K562 (cell line): ENCODE data around the gene CD44.

ENCODE experiments used
- CTCF ChIP-seq, 3 experiments: IDR thresholded peaks in 2 of 3; conservative IDR thresholded peaks in 1 of 3; 2 replicates each; pipeline ENCODE4 v1.5.1; 2011 to 2012; ENCODE audit warnings: low read length in 3 of 3, mild to moderate bottlenecking in 3 of 3, control low read depth in 2 of 3, improper control_type of control experiment in 1 of 3, inconsistent platforms in 1 of 3, low read depth in 1 of 3, mixed read lengths in 1 of 3, moderate library complexity in 1 of 3; ENCODE audit not compliant: insufficient read depth in 2 of 3
- ETS1 ChIP-seq: conservative IDR thresholded peaks from 2 replicates; pipeline ENCODE4 v1.6.1; 2011; ENCODE audit warnings: low read depth, mild to moderate bottlenecking, low read length; ENCODE audit not compliant: control insufficient read depth
- FIP1L1 ChIP-seq: fragments of 200-400 bp; formaldehyde crosslinking; IDR thresholded peaks from 2 replicates; pipeline ENCODE4 v1.6.1; 2018; ENCODE audit warnings: mild to moderate bottlenecking, low read depth, low read length; ENCODE audit not compliant: poor library complexity, severe bottlenecking
- KAT2B ChIP-seq: IDR thresholded peaks from one replicate; pipeline ENCODE4 v1.6.1; 2012; ENCODE audit warnings: low read depth, mild to moderate bottlenecking, control low read depth, inconsistent platforms, low read length, moderate library complexity
- NR2C2 ChIP-seq, 2 experiments: fragments of 200-800 bp in 1 of 2; sonication (Bioruptor generic) in 1 of 2; sonication (generic) in 1 of 2; formaldehyde crosslinking in 1 of 2; IDR thresholded peaks; 2 replicates each; pipeline versions ENCODE4 v1.6.1 to v1.8.0; 2016 to 2022; ENCODE audit warnings: mild to moderate bottlenecking in 1 of 2, missing compliant biosample characterization in 1 of 2, missing genetic modification characterization in 1 of 2, missing genetic modification reagents in 1 of 2
- SRF ChIP-seq, 2 experiments: fragments of 250-450, 450-650 bp in 1 of 2; sonication (Bioruptor Pico) in 1 of 2; sonication (generic) in 1 of 2; formaldehyde crosslinking; IDR thresholded peaks; 2 replicates each; pipeline versions ENCODE4 v1.5.0 to v1.5.1; 2020 to 2022; ENCODE audit warnings: mild to moderate bottlenecking in 1 of 2, missing genetic modification reagents in 1 of 2
- TFAP4 ChIP-seq: sonication (generic); formaldehyde crosslinking; IDR thresholded peaks from 2 replicates; pipeline ENCODE4 v1.8.0; 2022; ENCODE audit warnings: missing genetic modification reagents, mild to moderate bottlenecking, moderate library complexity, borderline replicate concordance
- ZNF274 ChIP-seq: IDR thresholded peaks from 2 replicates; pipeline ENCODE4 v1.6.1; 2011; ENCODE audit warnings: low read depth, mild to moderate bottlenecking, low read length, moderate library complexity, borderline replicate concordance
- ZNF655 ChIP-seq: fragments of 250-450 bp; sonication (Bioruptor Pico); IDR thresholded peaks from 2 replicates; pipeline ENCODE4 v1.5.0; 2021

GRCh38 chr11:35148163-35148837, 9.3 kb downstream of the CD44 start:
- TF ChIP-seq NR2C2 (CRISPR knock-in tag; IDR thresholded peaks at IDR 0.05) (no peak), NR2C2 (tag; IDR thresholded peaks at IDR 0.05) (no peak), ZNF655 (no peak), CTCF (IDR thresholded peaks at IDR 0.05 in 2 of 3, conservative IDR thresholded peaks at IDR 0.05 in 1 of 3; ENCODE audit: insufficient read depth in 2 of 3, low read depth in 1 of 3, low read length in 3 of 3) (no peak), ETS1 (no peak), FIP1L1 (no peak), ZNF274 (no peak), KAT2B (no peak), TFAP4 (no peak), SRF (CRISPR knock-in tag; IDR thresholded peaks at IDR 0.05) (no peak)
